ENCODE results near the gene CACNB1.

CACNB1 gene

GRCh38 chr17:39194089-39194984, 3.1 kb downstream of the CACNB1 start:
- no peaks in the 10 kb centered on the region for H3K36me3 ChIP-seq (ENCODE audit: control insufficient read depth, insufficient read depth, low read length)
- no peaks in the 10 kb centered on the region for H3K27me3 ChIP-seq (ENCODE audit: control insufficient read depth, insufficient read depth, low read length)
- H3K4me1 ChIP-seq (ENCODE audit: control insufficient read depth, insufficient read depth, low read length): peaks cover 22% of the 10 kb centered on the region
- no peak overlapping the region for H3K9ac ChIP-seq (ENCODE audit: low read length)
- H3K4me3 ChIP-seq (ENCODE audit: low read length): no peak overlapping the region
- H3K9me3 ChIP-seq (ENCODE audit: control insufficient read depth, low read length): no peaks in the 10 kb centered on the region

GRCh38 chr17:39193346-39193745, 4.1 kb downstream of the CACNB1 start:
- H3K4me1 ChIP-seq (ENCODE audit: control insufficient read depth, insufficient read depth, low read length): peaks cover 22% of the 10 kb centered on the region
- no peak overlapping the region for H3K9ac ChIP-seq (ENCODE audit: low read length)
- no peaks in the 10 kb centered on the region for H3K27me3 ChIP-seq (ENCODE audit: control insufficient read depth, insufficient read depth, low read length)
- no peak overlapping the region for H3K4me3 ChIP-seq (ENCODE audit: low read length)
- no peaks in the 10 kb centered on the region for H3K9me3 ChIP-seq (ENCODE audit: control insufficient read depth, low read length)
- H3K36me3 ChIP-seq (ENCODE audit: control insufficient read depth, insufficient read depth, low read length): no peaks in the 10 kb centered on the region

GRCh38 chr17:39192901-39193300, 4.6 kb downstream of the CACNB1 start:
- H3K4me1 ChIP-seq (ENCODE audit: control insufficient read depth, insufficient read depth, low read length): peaks cover 17% of the 10 kb centered on the region
- H3K4me3 ChIP-seq (ENCODE audit: low read length): no peak overlapping the region
- H3K36me3 ChIP-seq (ENCODE audit: control insufficient read depth, insufficient read depth, low read length): no peaks in the 10 kb centered on the region
- H3K27me3 ChIP-seq (ENCODE audit: control insufficient read depth, insufficient read depth, low read length): no peaks in the 10 kb centered on the region
- no peaks in the 10 kb centered on the region for H3K9me3 ChIP-seq (ENCODE audit: control insufficient read depth, low read length)
- H3K9ac ChIP-seq (ENCODE audit: low read length): no peak overlapping the region

- H3K36me3 ChIP-seq (ENCODE audit: control insufficient read depth, insufficient read depth, low read length): no peaks in the 10 kb centered on the region
These were observed 5.5 kb downstream of the CACNB1 start for GRCh38 chr17:39191750-39192510.

GRCh38 chr17:39187152-39187830, 10.2 kb downstream of the CACNB1 start:
- H3K9ac ChIP-seq (ENCODE audit: low read length): no peak overlapping the region
- H3K36me3 ChIP-seq (ENCODE audit: control insufficient read depth, insufficient read depth, low read length): no peaks in the 10 kb centered on the region
- no peak overlapping the region for H3K4me3 ChIP-seq (ENCODE audit: low read length)
- no peaks in the 10 kb centered on the region for H3K9me3 ChIP-seq (ENCODE audit: control insufficient read depth, low read length)
- H3K27me3 ChIP-seq (ENCODE audit: control insufficient read depth, insufficient read depth, low read length): no peaks in the 10 kb centered on the region
- H3K4me1 ChIP-seq (ENCODE audit: control insufficient read depth, insufficient read depth, low read length): peaks cover 14% of the 10 kb centered on the region

More at GRCh38 chr17:39191750-39192510, 5.5 kb downstream of the CACNB1 start:
- Histone ChIP-seq H3K4me3 (ENCODE audit: low read length) (no peak overlapping the region), H3K9me3 (ENCODE audit: control insufficient read depth, low read length) (no peaks in the 10 kb centered on the region), H3K9ac (ENCODE audit: low read length) (no peak overlapping the region), H3K27me3 (ENCODE audit: control insufficient read depth, insufficient read depth, low read length) (no peaks in the 10 kb centered on the region), H3K4me1 (ENCODE audit: control insufficient read depth, insufficient read depth, low read length) (peaks cover 23% of the 10 kb centered on the region)

GRCh38 chr17:39186481-39187002, 10.9 kb downstream of the CACNB1 start:
- Histone ChIP-seq H3K4me3 (ENCODE audit: low read length) (no peak overlapping the region), H3K36me3 (ENCODE audit: control insufficient read depth, insufficient read depth, low read length) (no peaks in the 10 kb centered on the region), H3K4me1 (ENCODE audit: control insufficient read depth, insufficient read depth, low read length) (peaks cover 14% of the 10 kb centered on the region), H3K27me3 (ENCODE audit: control insufficient read depth, insufficient read depth, low read length) (no peaks in the 10 kb centered on the region), H3K9ac (ENCODE audit: low read length) (no peak overlapping the region), H3K9me3 (ENCODE audit: control insufficient read depth, low read length) (no peaks in the 10 kb centered on the region)

- H3K36me3 ChIP-seq (ENCODE audit: control insufficient read depth, insufficient read depth, low read length): no peaks in the 10 kb centered on the region
- H3K9me3 ChIP-seq (ENCODE audit: control insufficient read depth, low read length): no peaks in the 10 kb centered on the region
- H3K9ac ChIP-seq (ENCODE audit: low read length): no peak overlapping the region
- no peaks in the 10 kb centered on the region for H3K27me3 ChIP-seq (ENCODE audit: control insufficient read depth, insufficient read depth, low read length)
- peaks cover 15% of the 10 kb centered on the region for H3K4me1 ChIP-seq (ENCODE audit: control insufficient read depth, insufficient read depth, low read length)
- H3K4me3 ChIP-seq (ENCODE audit: low read length): no peak overlapping the region
These were observed 13.7 kb downstream of the CACNB1 start for GRCh38 chr17:39183720-39184119.

- no peaks in the 10 kb centered on the region for H3K27me3 ChIP-seq (ENCODE audit: control insufficient read depth, insufficient read depth, low read length)
- peaks cover 20% of the 10 kb centered on the region for H3K4me1 ChIP-seq (ENCODE audit: control insufficient read depth, insufficient read depth, low read length)
- H3K4me3 ChIP-seq (ENCODE audit: low read length): no peak overlapping the region
- H3K36me3 ChIP-seq (ENCODE audit: control insufficient read depth, insufficient read depth, low read length): no peaks in the 10 kb centered on the region
- no peak overlapping the region for H3K9ac ChIP-seq (ENCODE audit: low read length)
- H3K9me3 ChIP-seq (ENCODE audit: control insufficient read depth, low read length): no peaks in the 10 kb centered on the region
These were observed 14.4 kb downstream of the CACNB1 start for GRCh38 chr17:39183045-39183444.

- no peak overlapping the region for H3K4me3 ChIP-seq (ENCODE audit: low read length)
- no peaks in the 10 kb centered on the region for H3K36me3 ChIP-seq (ENCODE audit: control insufficient read depth, insufficient read depth, low read length)
- no peaks in the 10 kb centered on the region for H3K9me3 ChIP-seq (ENCODE audit: control insufficient read depth, low read length)
These were observed 16.2 kb downstream of the CACNB1 start for GRCh38 chr17:39181303-39181702.

GRCh38 chr17:39178536-39178935, 18.9 kb downstream of the CACNB1 start:
- H3K27me3 ChIP-seq (ENCODE audit: control insufficient read depth, insufficient read depth, low read length): no peaks in the 10 kb centered on the region
- H3K9me3 ChIP-seq (ENCODE audit: control insufficient read depth, low read length): no peaks in the 10 kb centered on the region
- H3K36me3 ChIP-seq (ENCODE audit: control insufficient read depth, insufficient read depth, low read length): no peaks in the 10 kb centered on the region
- no peak overlapping the region for H3K4me3 ChIP-seq (ENCODE audit: low read length)
- no peak overlapping the region for H3K9ac ChIP-seq (ENCODE audit: low read length)
- H3K4me1 ChIP-seq (ENCODE audit: control insufficient read depth, insufficient read depth, low read length): peaks cover 14% of the 10 kb centered on the region

More at GRCh38 chr17:39181303-39181702, 16.2 kb downstream of the CACNB1 start:
- Histone ChIP-seq H3K27me3 (ENCODE audit: control insufficient read depth, insufficient read depth, low read length) (no peaks in the 10 kb centered on the region), H3K4me1 (ENCODE audit: control insufficient read depth, insufficient read depth, low read length) (peaks cover 14% of the 10 kb centered on the region), H3K9ac (ENCODE audit: low read length) (no peak overlapping the region)

GRCh38 chr17:39177256-39177655, 20.2 kb downstream of the CACNB1 start:
- Histone ChIP-seq H3K9ac (ENCODE audit: low read length) (no peak overlapping the region), H3K27me3 (ENCODE audit: control insufficient read depth, insufficient read depth, low read length) (no peaks in the 10 kb centered on the region), H3K4me3 (ENCODE audit: low read length) (no peak overlapping the region), H3K9me3 (ENCODE audit: control insufficient read depth, low read length) (no peaks in the 10 kb centered on the region), H3K4me1 (ENCODE audit: control insufficient read depth, insufficient read depth, low read length) (peaks cover 14% of the 10 kb centered on the region), H3K36me3 (ENCODE audit: control insufficient read depth, insufficient read depth, low read length) (no peaks in the 10 kb centered on the region)

Measured in mucosa of stomach (tissue), 1 donor.